Psoas muscle (tissue), 8 donors: Measurements from ENCODE around the gene PPP3CA. TPM values are rescaled to one million over a fixed set of nuclear protein-coding genes. Genes with fewer than 3 reads are reported as not detected.

ENCODE experiments used
- ATAC-seq, 4 donors: fragments of 200-7000 bp; cut with Tn5 transposase; one replicate each; pipeline ENCODE4 v1.9.1; 2020; ENCODE audit warnings: moderate library complexity in 3 of 4, mild to moderate bottlenecking in 2 of 4
- DNase-seq, 2 donors: peaks; one replicate each; pipeline ENCODE4 v3.0.0-alpha.2; 2020
- H3K27ac ChIP-seq: fragments of 200-600 bp; one replicate; pipeline ENCODE4 v1.8.0; 2022
- H3K27me3 ChIP-seq, 3 donors: fragments of 200-600 bp in 1 of 3; one replicate each; pipeline versions ENCODE4 v1.6.1 to v1.8.0; 2013 to 2022; ENCODE audit warnings: low read length in 2 of 3, mild to moderate bottlenecking in 2 of 3, moderate library complexity in 1 of 3; ENCODE audit not compliant: insufficient read depth in 3 of 3
- H3K36me3 ChIP-seq, 2 donors: fragments of 200-600 bp in 1 of 2; one replicate each; pipeline versions ENCODE4 v1.6.1 to v1.8.0; 2013 to 2022; ENCODE audit warnings: low read depth in 1 of 2, mild to moderate bottlenecking in 1 of 2, moderate library complexity in 1 of 2; ENCODE audit not compliant: insufficient read depth in 1 of 2
- H3K4me1 ChIP-seq: fragments of 200-600 bp; one replicate; pipeline ENCODE4 v1.8.0; 2022
- H3K4me3 ChIP-seq: fragments of 200-600 bp; one replicate; pipeline ENCODE4 v1.8.0; 2022; ENCODE audit warnings: mild to moderate bottlenecking
- H3K9me3 ChIP-seq: fragments of 200-600 bp; one replicate; pipeline ENCODE4 v1.8.0; 2022
- CTCF ChIP-seq: fragments of 200-600 bp; IDR thresholded peaks from one replicate; pipeline ENCODE4 v1.8.0; 2022; ENCODE audit warnings: antibody characterized with exemption
- WGBS, 3 donors: extraction: QIAGEN DNeasy Blood & Tissue Kit; methylation state at CpG; one replicate each; pipeline versions ENCODE4 v1.1.6 to v1.1.7; 2013; 5-methylcytosine and 5-hydroxymethylcytosine counted together
- intact Hi-C, 2 donors: fragments of 100-400 bp; cut with DNase I; formaldehyde crosslinking; loops; one replicate each; pipeline versions ENCODE4 v1.11.0 to v1.14.2; 2022
- polyA plus RNA-seq, 3 donors: library from polyadenylated mRNA; stranded (reverse); fragments of 200-250 nt; gene quantifications; one replicate each; pipeline ENCODE4 v1.2.3, GENCODE V29; 2013
- total RNA-seq, 4 donors: library from RNA; stranded (reverse); fragmentation: NEBNext Ultra II Directional in 2 of 4; extraction: Animal tissue kit (Norgen Biotek cat#: 25700) in 2 of 4; gene quantifications; one replicate each; pipeline versions ENCODE4 v1.2.1 to v1.2.4, GENCODE V29; 2021 to 2023
- donor health status: healthy with polysubstance abuse.
- donor health status: DM: no; HTN: no; CAD: no; lungs with moderate emphysema.
- donor health status: Bipolar disorder and iron deficiency.
- donor health status: healthy.
- donor health status: DM: yes; HTN: yes; CAD: no.
- donor health status: DM: no; HTN: no; CAD: no.
- donor health status: DM: no; HTN: no; CAD: no.
- donor health status: DM: yes; HTN: yes; CAD: no.

Gene PPP3CA
- total and polyA plus RNA-seq, 7 donors: 10.4 to 65.9 (median 32.6) TPM

- H3K9me3 ChIP-seq: no peaks in the 10 kb centered on the region
- H3K36me3 ChIP-seq: no peaks in the 10 kb centered on the region
- WGBS, 3 donors: 86 to 92% (median 88%) methylated on average over 4 of the region's 4 CpGs
- no peak for TF ChIP-seq CTCF
- intact Hi-C loops: loop anchor here in 1 of 2 donors (5.0 kb wide), 1 partner anchor 51 kb away; no protein-coding TSS in a partner anchor
- H3K4me1 ChIP-seq: peaks cover 43% of the 10 kb centered on the region
- no peak overlapping the region for H3K27ac ChIP-seq
- no peak for DNase-seq
- no peak overlapping the region for H3K4me3 ChIP-seq
- H3K27me3 ChIP-seq: no peaks in the 10 kb centered on the region
- no peak for ATAC-seq
Measured at GRCh38 chr4:101285985-101286384, 61.3 kb downstream of the PPP3CA start.

GRCh38 chr4:101284546-101284945 lies 62.8 kb downstream of the PPP3CA start:
- Histone ChIP-seq H3K27ac (no peak overlapping the region), H3K4me3 (no peak overlapping the region), H3K9me3 (no peaks in the 10 kb centered on the region), H3K36me3 (no peaks in the 10 kb centered on the region), H3K27me3 (no peaks in the 10 kb centered on the region), H3K4me1 (peaks cover 43% of the 10 kb centered on the region)
- no peak for TF ChIP-seq CTCF
- ATAC-seq (no peak), DNase-seq (no peak)
- 34 to 58% (median 49%) methylated on average over 1 of the region's 1 CpG for WGBS, 3 donors
- intact Hi-C loops: loop anchor here in 1 of 2 donors (5.0 kb wide), 1 partner anchor 63 kb away; the partner anchor contains the start of gene PPP3CA

- DNase-seq (no peak), ATAC-seq (no peak)
- Histone ChIP-seq H3K9me3 (no peaks in the 10 kb centered on the region), H3K36me3 (no peaks in the 10 kb centered on the region), H3K4me3 (no peak overlapping the region), H3K27me3 (no peaks in the 10 kb centered on the region), H3K27ac (no peak overlapping the region), H3K4me1 (peaks cover 45% of the 10 kb centered on the region)
- intact Hi-C loops: loop anchor here in 1 of 2 donors (5.0 kb wide), 1 partner anchor 64 kb away; the partner anchor contains the start of gene PPP3CA
- no peak for TF ChIP-seq CTCF
- 80 to 98% (median 85%) methylated on average over 2 of the region's 2 CpGs for WGBS, 3 donors
Measured at GRCh38 chr4:101283434-101283833, 63.9 kb downstream of the PPP3CA start.

- no peak for TF ChIP-seq CTCF
- DNase-seq (no peak), ATAC-seq (no peak)
- intact Hi-C loops: loop anchor here in 1 of 2 donors (5.0 kb wide), 1 partner anchor 65 kb away; the partner anchor contains the start of gene PPP3CA
- Histone ChIP-seq H3K4me1 (peaks cover 43% of the 10 kb centered on the region), H3K36me3 (no peaks in the 10 kb centered on the region), H3K27me3 (no peaks in the 10 kb centered on the region), H3K27ac (no peak overlapping the region), H3K4me3 (no peak overlapping the region), H3K9me3 (no peaks in the 10 kb centered on the region)
- 82 to 86% (median 85%) methylated on average over 4 of the region's 4 CpGs for WGBS, 3 donors
Measured at GRCh38 chr4:101282076-101282844, 65.1 kb downstream of the PPP3CA start.
